Measurements from ENCODE around the gene CHAD.

GRCh38 chr17:50507871-50508572 lies 39.3 kb upstream of the CHAD start, which contains the start of gene MYCBPAP:
- no peak for TF ChIP-seq EZH2 (IDR thresholded peaks at IDR 0.05; ENCODE audit: insufficient read depth, poor library complexity, severe bottlenecking)
- no peak for TF ChIP-seq EZH2phosphoT487 (IDR thresholded peaks at IDR 0.05; ENCODE audit: insufficient read depth, low read depth)
